Medulla oblongata (tissue), 1 donor: ENCODE results near the gene OR5T1.

ENCODE experiments used
- DNase-seq: peaks from one replicate; pipeline ENCODE4 v3.0.0-alpha.2; 2015; ENCODE audit errors: extremely low spot score

OR5T1 gene

GRCh38 chr11:56273854-56274253 is at the start of gene OR5T1:
OR5T1 (plus strand) TSS chr11:56274154; CDS start chr11:56275639, 1,485 bp downstream.
- no peak for DNase-seq

- DNase-seq = no peak
These were observed 39.8 kb upstream of the OR5T1 start, which contains the start of gene OR5T2 for GRCh38 chr11:56234155-56234554. OR5T2 (minus strand) TSS chr11:56234255; CDS start chr11:56233062, 1,193 bp downstream.

DNA sequence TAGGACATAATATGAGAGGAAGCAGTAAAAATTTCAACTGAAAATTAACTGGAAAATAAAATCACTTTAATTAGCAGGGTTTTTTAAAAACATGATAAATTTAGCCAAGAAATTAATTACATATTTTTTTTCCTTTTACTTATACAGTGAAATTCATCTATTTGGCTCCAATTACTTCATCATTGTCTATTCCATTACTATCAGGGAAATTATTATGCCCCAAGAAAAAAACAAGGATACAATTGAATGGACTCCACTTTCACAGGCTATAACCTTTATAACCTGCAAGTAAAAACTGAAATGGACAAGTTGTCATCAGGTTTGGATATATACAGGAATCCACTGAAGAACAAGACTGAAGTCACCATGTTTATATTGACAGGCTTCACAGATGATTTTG is 22.0 kb upstream of the OR5T1 start, which contains the start of gene OR5T3:
Gene OR5T3, plus strand, starts transcription at position 301 of the 400 bp plus-strand sequence. Its CDS starts 0 bp downstream, at position 301.
- DNase-seq = no peak

- DNase-seq = no peak
These were observed 2.9 kb upstream of the OR5T1 start for GRCh38 chr11:56271092-56271491.

GRCh38 chr11:56292154-56292553 is 18.2 kb downstream of the OR5T1 start, which contains the start of gene OR8H1:
OR8H1 (minus strand) TSS chr11:56292254; CDS start chr11:56291062, 1,192 bp downstream.
- no peak for DNase-seq

DNA sequence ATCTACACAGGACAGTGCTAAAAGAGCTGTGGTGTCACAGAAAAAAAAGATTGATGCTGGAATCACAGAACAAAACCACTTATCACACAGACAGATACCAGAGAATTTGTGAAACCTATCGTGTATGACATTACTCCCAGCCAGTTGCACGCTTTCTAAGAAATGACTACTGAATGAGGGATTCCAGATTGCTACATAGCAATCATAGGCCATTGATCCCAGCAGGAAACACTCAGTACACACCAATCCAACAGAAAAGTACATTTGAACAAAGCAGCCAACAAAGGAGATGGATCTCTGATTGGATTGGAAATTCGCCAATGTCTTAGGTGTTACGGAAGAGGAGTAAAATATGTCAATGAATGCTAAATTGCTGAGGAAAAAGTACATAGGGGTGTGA is 22.9 kb downstream of the OR5T1 start:
- DNase-seq = no peak

DNA sequence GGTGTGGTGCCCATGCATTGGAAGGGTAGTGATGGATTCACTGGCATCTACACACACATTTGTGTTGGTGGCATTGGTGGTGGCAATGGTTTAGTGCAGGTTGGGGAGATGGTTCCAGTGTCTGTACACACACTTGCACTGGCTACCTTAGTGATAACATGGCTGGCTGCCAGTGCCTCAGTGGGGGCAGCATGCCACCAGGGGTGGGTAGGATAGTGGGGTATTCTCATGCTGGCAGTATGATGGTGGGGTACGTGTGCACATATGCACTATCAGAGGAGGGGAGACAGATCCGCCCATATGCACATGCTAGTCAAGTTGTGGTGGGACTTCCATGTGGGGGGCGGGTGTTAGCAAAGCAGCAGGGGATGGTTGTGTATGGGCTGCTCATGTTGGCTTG is 33.9 kb downstream of the OR5T1 start:
- no peak for DNase-seq

- no peak for DNase-seq
These were observed 40.9 kb downstream of the OR5T1 start, which contains the start of gene OR8K3 for GRCh38 chr11:56314844-56315243. OR8K3 (plus strand) TSS chr11:56315144; CDS start chr11:56318307, 3,163 bp downstream.
